MM.1S (cell line): ENCODE results near the gene GUCA1A.

Experiments
- CTCF ChIP-seq: fragments of 300-600 bp; sonication (generic); IDR thresholded peaks from 2 replicates; pipeline ENCODE4 v1.5.1; 2016; ENCODE audit warnings: antibody characterized with exemption, low read length, mixed read lengths
- EZH2 ChIP-seq: fragments of 300-600 bp; sonication (generic); optimal IDR thresholded peaks from 2 replicates; pipeline ENCODE3; 2017; ENCODE audit warnings: low read depth, mild to moderate bottlenecking, antibody characterized with exemption, low read length, mixed read lengths
- EZH2phosphoT487 ChIP-seq: fragments of 300-600 bp; sonication (generic); IDR thresholded peaks from 2 replicates; pipeline ENCODE4 v1.6.1; 2018; ENCODE audit warnings: antibody characterized with exemption, low read length

- TF ChIP-seq CTCF (no peak), EZH2 (no peak), EZH2phosphoT487 (no peak)
These were observed 14.5 kb upstream of the GUCA1A start for GRCh38 chr6:42158631-42159030.
